HAP-1 (cell line): ENCODE measurements around the gene CCT7.

Experiments used
- DNase-seq, 2 experiments: peaks; one replicate each; pipeline ENCODE4 v3.0.0-alpha.2; 2016 to 2020; ENCODE audit warnings: low spot score in 2 of 2
- H3K27me3 ChIP-seq: fragments of 250-450 bp; sonication (Bioruptor Pico); 2 replicates; pipeline ENCODE4 v1.5.1; 2020; ENCODE audit warnings: low read depth, mild to moderate bottlenecking, moderate library complexity
- H3K36me3 ChIP-seq: fragments of 250-450 bp; sonication (Bioruptor Pico); replicated peaks from 2 replicates; pipeline ENCODE4 v1.5.1; 2020; ENCODE audit warnings: mild to moderate bottlenecking
- H3K4me1 ChIP-seq: fragments of 250-450 bp; sonication (Bioruptor Pico); 2 replicates; pipeline ENCODE4 v1.5.1; 2020; ENCODE audit warnings: mild to moderate bottlenecking
- H3K4me3 ChIP-seq: fragments of 250-450 bp; sonication (Bioruptor Pico); 2 replicates; pipeline ENCODE4 v1.5.1; 2020; ENCODE audit warnings: mild to moderate bottlenecking, moderate library complexity
- H3K9me3 ChIP-seq: fragments of 250-450 bp; sonication (Bioruptor Pico); 2 replicates; pipeline ENCODE4 v1.5.1; 2020; ENCODE audit warnings: mild to moderate bottlenecking, moderate library complexity
- in situ Hi-C: fragments of 300-500 bp; cut with MboI; formaldehyde crosslinking; loops from 3 replicates; pipeline ENCODE4 v1.14.3; 2020; ENCODE audit warnings: low sequenced_read_pairs, inconsistent platforms, mixed read lengths

The CCT7 gene

DNA sequence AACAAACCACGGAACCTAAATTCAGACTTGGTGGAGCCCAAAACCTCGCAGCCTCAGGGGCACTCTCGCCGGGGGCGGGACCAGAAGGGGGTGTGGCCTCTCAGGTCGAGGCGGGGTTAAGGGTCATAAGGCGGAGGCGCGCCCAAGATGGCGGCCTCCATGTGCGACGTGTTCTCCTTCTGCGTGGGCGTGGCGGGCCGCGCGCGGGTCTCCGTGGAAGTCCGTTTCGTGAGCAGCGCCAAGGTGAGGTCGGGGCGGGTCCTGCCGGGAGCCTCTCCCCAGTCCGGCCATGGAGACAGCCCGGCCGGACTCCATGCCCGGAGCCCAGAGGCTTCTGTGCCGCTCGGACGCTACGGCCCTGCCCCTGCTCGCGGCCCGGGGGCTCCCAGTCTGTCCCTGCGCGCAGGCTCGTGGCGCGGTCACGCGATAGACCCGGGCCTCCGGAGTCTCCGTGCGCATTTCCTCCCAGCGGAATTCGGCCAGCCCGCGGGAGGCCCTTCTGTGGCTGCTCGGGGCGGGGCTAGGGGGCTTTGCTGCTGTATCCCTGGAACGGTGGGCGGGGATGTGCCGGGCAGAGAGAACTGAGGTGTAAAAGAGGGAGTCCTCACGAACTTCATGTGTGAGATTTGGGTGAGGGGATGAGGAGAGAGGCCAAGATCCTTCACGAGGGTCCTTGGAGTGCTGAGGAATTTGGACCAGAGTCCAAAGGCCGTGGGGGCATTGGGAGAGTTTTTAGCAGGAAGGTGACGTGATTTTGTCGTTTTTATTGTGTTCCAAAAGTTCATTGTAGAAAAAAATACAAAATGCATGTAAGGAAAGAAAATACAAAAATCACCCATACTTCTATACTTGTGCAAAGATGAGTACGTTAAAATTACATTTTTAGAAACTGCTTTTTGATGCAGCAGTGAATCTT, 19.7 kb upstream of the CCT7 start, which contains the start of gene SMYD5:
Gene SMYD5 (plus strand): TSS at position 126 of the 916 bp plus-strand sequence. CDS start 22 bp downstream, at position 148.
- Histone ChIP-seq H3K4me3 (peak within 1 kb of the TSS; percentile 93), H3K36me3 (no peaks in the 10 kb centered on the region; the same call in 1 of the 2 replicates), H3K27me3 (no peaks in the 10 kb centered on the region), H3K4me1 (peaks cover 16% of the 10 kb centered on the region), H3K9me3 (no peaks in the 10 kb centered on the region)
- peak; percentile 72 to 95 for DNase-seq
- in situ Hi-C loops = no loop called here

DNA sequence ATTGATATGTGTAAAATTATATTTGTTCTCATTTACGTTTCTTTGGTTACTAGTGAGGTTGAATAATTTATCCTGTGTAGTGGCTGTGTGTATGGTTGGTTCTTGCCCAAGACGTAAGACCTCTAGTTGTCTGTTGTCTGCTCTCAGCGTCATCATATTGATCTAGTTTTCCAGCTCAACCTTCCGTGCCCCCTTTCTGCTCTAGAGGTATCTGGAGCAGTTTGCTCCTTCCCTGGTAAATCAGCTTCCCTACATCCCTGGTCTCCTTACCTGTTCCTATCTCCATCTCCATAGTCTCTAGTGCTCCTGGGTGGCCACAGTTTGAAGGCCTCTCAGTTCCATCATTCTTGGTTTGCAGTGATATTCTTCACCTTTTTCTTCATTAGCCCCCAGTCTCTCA, 18.9 kb upstream of the CCT7 start:
- H3K36me3 ChIP-seq = no peaks in the 10 kb centered on the region; the same call in 1 of the 2 replicates
- in situ Hi-C loops = no loop called here
- no peaks in the 10 kb centered on the region for H3K27me3 ChIP-seq
- H3K4me3 ChIP-seq = peak overlapping the region; percentile 93
- peaks cover 16% of the 10 kb centered on the region for H3K4me1 ChIP-seq
- H3K9me3 ChIP-seq = no peaks in the 10 kb centered on the region
- no peak for DNase-seq

DNA sequence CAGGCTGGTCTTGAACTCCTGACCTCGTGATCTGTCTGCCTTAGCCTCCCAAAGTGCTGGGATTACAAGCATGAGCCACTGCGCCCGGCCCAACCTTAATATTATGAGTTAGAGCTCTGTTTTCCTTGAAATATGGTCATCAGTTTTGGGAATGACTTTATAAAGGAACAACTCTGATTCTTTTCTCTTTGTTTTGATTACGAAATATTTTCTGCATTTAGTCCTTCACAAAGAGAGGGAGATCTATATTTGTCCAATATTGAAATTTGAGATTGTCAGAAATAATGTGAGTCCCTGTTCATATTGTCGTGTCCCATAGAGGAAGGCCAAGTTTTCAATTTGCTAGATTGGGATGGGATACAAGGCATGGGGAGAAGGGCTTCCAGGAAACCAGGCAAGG, 16.9 kb upstream of the CCT7 start:
- H3K4me3 ChIP-seq = no peak overlapping the region
- no peaks in the 10 kb centered on the region for H3K9me3 ChIP-seq
- no peaks in the 10 kb centered on the region; the same call in 1 of the 2 replicates for H3K36me3 ChIP-seq
- no peak for DNase-seq
- no peaks in the 10 kb centered on the region for H3K27me3 ChIP-seq
- in situ Hi-C loops = no loop called here
- H3K4me1 ChIP-seq = peaks cover 15% of the 10 kb centered on the region

DNA sequence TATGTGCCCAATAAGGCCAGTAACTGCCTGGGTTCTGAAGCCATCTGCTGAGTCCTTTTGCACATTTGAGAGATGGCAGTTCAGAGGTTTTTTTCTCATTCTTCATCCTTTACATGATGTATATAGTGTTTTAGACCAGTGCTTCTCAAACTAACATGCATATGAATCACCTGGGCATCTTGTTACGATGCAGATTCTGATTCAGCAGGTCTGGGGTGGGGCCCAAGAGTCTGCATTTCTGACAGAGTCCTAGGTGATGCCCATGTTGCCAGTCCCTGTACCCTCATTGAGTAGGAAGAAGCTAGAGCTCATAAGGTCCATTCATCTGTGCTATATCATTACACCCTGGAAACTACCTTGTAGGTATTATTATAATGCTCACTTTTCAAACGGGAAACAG, 16.3 kb upstream of the CCT7 start:
- Histone ChIP-seq H3K4me3 (no peak overlapping the region), H3K36me3 (peaks cover 2% of the 10 kb centered on the region; the same call in 1 of the 2 replicates), H3K4me1 (peaks cover 10% of the 10 kb centered on the region), H3K9me3 (no peaks in the 10 kb centered on the region), H3K27me3 (no peaks in the 10 kb centered on the region)
- no peak for DNase-seq
- in situ Hi-C loops = no loop called here

DNA sequence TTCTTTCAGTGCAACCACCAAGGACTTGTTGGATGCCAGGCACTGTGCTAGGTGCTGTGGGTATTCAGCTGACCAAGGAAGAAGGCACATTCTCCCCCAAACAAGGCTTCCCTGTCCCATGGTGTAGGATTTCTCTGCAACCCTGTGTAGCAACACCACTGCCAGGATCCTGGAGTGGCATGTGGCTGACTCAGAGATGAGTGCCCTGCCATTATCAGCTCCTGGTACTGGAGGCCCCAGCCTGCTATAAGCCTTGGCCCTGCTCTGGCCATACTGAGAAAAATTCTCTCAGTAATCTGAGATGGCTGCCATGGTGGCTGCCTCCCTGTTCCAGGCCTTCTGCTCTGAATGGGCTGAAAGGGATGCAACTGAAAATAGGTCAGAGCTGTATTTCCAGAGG, 15.8 kb upstream of the CCT7 start:
- H3K4me1 ChIP-seq = peaks cover 8% of the 10 kb centered on the region
- no peak overlapping the region for H3K4me3 ChIP-seq
- no peak for DNase-seq
- H3K27me3 ChIP-seq = no peaks in the 10 kb centered on the region
- in situ Hi-C loops = no loop called here
- H3K9me3 ChIP-seq = no peaks in the 10 kb centered on the region
- H3K36me3 ChIP-seq = peaks cover 7% of the 10 kb centered on the region

DNA sequence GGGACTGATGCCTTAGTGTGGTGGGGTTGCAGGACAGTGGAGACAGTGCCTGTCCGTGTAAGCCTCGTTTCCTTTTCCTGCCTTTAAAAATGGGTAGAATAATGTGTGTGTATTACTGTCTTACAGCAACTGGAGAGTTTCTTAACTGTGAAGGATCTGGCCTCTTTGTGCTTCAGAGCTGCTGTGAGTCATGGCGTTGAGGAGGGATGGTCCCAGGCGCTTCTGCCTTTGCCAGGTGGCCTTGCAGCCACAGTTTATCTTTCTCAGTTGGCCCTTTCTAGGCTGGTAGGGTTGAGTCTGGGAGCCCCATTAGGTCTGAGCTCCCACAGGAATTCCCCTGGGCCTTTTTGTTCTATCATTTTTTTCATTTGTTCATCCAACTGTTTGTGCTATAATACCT, 10.3 kb upstream of the CCT7 start:
- no peaks in the 10 kb centered on the region for H3K9me3 ChIP-seq
- H3K4me3 ChIP-seq = no peak overlapping the region
- no peak for DNase-seq
- no peaks in the 10 kb centered on the region for H3K27me3 ChIP-seq
- in situ Hi-C loops = no loop called here
- H3K36me3 ChIP-seq = peaks cover 25% of the 10 kb centered on the region
- no peaks in the 10 kb centered on the region for H3K4me1 ChIP-seq

DNA sequence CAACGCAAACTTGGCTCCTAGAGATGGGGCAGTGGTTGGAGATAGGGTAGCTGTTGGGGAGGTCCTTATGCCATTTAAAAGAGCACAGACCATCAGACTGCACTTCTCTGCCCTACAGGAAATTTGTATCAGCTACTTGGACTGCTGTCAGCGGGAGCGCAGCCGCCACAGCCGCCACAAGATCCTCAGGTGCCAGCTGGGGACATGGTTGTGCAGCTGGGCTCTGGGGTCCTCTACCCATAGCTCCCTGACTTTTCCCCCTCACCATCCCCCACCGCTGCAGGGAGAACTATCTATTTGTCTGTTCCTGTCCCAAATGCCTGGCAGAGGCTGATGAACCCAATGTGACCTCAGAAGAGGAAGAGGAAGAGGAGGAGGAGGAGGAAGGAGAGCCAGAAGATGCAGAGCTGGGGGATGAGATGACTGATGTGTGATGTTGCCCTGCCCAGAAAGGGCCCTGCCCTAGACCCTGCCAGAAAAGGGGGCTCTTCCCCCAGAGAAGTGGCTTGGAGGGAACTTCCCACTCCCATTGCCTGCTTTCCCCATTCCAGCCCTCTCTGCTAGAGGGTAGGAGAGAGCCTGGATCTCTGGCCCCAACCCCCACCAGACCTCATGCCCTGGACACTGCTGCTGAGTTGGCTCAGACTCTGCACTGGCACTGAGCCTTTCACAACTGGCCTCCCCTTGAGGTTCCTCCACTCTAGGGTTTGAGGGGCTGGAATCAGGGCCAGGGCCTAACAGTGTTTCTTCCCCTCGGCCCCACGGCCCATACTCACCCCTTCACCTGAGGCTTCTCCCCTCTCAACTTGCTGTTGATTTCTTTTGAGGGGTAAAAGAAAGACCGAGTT, 8.4 kb upstream of the CCT7 start:
- H3K27me3 ChIP-seq = no peaks in the 10 kb centered on the region
- no peak overlapping the region for H3K4me3 ChIP-seq
- H3K9me3 ChIP-seq = no peaks in the 10 kb centered on the region
- H3K36me3 ChIP-seq = peaks cover 31% of the 10 kb centered on the region
- in situ Hi-C loops = no loop called here
- no peak for DNase-seq
- no peaks in the 10 kb centered on the region for H3K4me1 ChIP-seq

DNA sequence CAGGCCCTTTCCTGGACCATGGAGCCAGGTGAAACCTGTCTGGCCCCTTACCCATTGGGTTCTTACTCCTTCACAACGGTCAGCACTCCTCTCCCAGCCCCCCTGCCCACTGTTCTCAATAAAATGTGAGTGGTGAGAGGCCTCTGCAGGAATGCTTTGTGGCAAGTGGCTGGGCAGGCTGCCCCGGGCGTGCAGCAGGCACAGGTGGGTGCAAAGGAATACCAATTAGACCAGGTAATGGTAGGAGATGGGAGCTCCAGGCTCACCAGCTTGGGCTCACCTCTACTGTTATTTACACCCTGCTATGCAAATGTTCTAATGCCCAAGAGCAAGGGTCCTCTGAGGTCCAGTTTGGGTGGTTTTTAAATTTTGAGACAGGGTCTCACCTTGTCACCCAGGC, 7.0 kb upstream of the CCT7 start:
- Histone ChIP-seq H3K4me1 (no peaks in the 10 kb centered on the region), H3K36me3 (peaks cover 31% of the 10 kb centered on the region), H3K27me3 (no peaks in the 10 kb centered on the region), H3K9me3 (no peaks in the 10 kb centered on the region), H3K4me3 (no peak overlapping the region)
- DNase-seq = no peak
- in situ Hi-C loops = no loop called here

DNA sequence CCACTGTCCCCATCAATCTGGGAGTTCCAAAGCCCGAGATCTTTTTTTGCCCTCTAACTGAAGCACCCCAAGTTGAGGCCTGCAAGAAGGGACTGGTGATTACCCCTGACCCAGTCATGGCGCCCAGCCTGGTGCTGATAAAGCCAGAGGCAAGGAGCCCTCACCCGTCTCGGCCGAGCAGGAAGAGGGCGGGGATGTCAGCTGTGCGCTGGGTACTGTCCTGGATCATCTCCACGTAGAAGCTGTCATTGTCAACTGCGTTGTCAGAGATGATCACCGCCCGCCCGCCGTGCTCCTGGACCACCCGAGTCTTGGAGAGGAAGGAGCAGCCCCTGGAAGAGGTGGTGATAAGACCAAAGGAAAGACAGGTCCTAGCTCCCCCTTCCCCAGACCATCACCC, 5.5 kb upstream of the CCT7 start:
- Histone ChIP-seq H3K36me3 (peaks cover 20% of the 10 kb centered on the region), H3K4me1 (no peaks in the 10 kb centered on the region), H3K27me3 (no peaks in the 10 kb centered on the region), H3K9me3 (no peaks in the 10 kb centered on the region), H3K4me3 (no peak overlapping the region)
- in situ Hi-C loops = no loop called here
- DNase-seq = no peak

DNA sequence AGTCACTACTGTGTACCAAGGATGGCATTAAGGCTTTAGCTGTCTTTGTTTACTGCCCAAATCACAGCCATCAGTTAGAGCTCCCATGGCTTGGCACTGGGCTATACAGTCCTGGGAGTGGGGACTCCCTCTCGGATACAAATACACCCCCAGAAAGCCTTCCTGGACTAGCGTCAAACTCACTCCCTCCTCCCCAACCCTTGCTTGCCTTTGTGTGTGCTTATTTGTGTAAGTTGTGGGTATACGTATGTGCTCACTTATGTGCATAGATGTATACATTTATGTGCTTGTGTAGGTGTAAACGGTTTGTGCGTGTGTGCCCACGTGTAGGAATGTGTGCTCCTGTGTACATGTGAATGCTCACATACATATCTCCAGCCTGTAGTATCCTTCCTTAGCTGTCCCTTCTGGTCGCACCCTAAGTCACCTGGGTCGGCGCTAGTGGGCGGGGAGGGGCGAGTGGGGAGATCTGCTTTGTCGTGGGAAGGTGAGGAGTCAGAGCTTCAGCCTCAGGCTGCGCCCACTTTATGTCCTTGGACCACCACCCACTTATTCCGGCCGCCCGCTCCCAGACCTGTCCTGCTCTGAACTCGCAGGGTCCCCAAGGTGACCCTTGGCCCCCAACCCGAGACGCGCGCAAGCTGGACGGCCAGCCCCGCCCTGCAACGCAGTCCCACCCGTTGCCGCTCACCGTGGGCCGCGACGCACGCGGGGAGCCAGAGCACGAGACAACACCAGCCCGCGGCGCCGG, 1.5 kb upstream of the CCT7 start:
- Histone ChIP-seq H3K36me3 (peaks cover 24% of the 10 kb centered on the region), H3K4me1 (peaks cover 10% of the 10 kb centered on the region), H3K4me3 (peak overlapping the region; percentile 97), H3K9me3 (no peaks in the 10 kb centered on the region), H3K27me3 (no peaks in the 10 kb centered on the region)
- peak in 1 of 2 experiments; percentile 48 for DNase-seq
- in situ Hi-C loops = no loop called here

DNA sequence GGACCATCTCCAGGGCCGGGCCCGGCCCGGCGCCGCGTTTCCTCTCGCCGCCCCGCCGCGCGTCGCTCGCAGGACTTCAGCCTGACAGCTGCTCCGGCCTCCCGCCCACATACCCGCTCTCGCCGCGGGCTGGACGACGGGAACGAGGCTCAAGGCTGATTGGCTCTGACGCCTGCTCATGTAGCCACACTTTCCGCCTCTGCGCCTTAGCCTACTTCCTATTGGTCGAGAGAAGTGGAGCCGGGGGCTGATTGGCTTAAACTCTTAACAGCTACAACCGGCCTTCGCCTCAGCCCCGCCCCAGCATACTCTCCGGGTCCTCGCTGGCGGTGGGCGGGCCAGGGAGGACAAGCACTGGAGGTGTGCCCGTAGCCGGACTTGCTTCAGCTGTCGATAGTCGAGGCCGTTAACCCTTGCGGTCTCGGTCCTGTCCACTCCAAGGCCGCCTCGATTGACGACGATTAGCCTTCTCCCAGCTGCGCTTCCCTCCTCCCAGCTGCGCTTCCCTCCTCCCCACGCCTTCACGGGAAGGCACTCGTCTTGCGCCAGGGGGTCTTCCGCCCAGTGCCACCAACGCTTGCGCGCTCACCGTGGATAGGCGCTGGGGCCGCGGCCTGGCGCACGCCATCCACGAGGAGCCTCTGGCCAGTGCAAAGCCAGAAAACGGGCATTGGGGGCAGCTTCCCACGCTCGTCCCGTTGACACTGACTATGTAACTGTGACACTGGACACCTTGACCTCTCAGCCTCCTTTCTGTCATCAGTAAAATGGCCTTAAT, 765 bp upstream of the CCT7 start, which contains the start of gene PRADC1:
Gene PRADC1 (minus strand): TSS at position 86 of the 778 bp plus-strand sequence. CDS start 79 bp downstream, at position 7.
- Histone ChIP-seq H3K27me3 (no peaks in the 10 kb centered on the region), H3K9me3 (no peaks in the 10 kb centered on the region), H3K36me3 (peaks cover 24% of the 10 kb centered on the region), H3K4me3 (peak within 1 kb of the TSS; percentile 97), H3K4me1 (peaks cover 18% of the 10 kb centered on the region)
- peak; percentile 98 to 99 for DNase-seq
- in situ Hi-C loops = no loop called here

DNA sequence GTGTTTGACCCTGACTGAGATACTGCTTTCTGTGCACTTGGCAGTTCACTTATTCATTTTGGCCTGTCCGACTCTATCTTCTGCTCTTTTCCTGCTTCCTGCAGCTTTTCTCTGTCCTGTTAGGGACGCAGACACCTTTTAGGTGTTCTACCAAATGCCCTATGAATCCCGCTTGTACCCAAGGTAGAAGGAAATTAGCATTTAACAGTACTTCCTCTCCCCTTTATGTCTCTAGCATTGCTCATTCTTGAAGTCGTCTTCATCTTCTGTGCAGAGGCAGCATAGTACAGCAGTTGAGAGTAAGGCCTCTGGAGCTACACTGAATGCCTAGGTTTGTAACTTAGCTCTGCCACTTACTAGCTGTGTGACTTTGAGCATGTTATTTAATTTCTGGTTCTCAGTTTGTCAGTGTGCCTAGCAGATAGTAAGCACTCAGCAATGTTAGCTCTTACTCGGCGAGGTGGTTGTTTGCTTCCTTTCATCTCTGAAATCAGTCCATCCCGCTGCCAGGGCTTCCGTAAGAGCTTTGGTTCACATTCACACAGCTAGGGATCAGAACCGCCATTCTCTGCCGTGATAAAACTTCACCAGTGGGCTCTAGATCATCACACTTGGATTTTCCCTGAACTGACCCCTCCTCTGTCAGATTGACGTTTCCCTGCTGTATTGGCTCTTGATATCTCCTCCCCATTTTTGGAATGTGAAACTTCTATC, 1.4 kb downstream of the CCT7 start:
- no peak for DNase-seq

More for the DNA sequence above, 1.4 kb downstream of the CCT7 start:
- Histone ChIP-seq H3K27me3 (no peaks in the 10 kb centered on the region), H3K9me3 (no peaks in the 10 kb centered on the region), H3K36me3 (peaks cover 39% of the 10 kb centered on the region), H3K4me1 (peaks cover 21% of the 10 kb centered on the region), H3K4me3 (peak overlapping the region; percentile 97)
- in situ Hi-C loops = no loop called here
